Measurements from ENCODE around the gene PYHIN1.
"Not testable (repeated sequence)": the region's sequence is repeated elsewhere in the genome, so short reads cannot be mapped to it uniquely, and the experiment has no call there.

Gene PYHIN1

DNA sequence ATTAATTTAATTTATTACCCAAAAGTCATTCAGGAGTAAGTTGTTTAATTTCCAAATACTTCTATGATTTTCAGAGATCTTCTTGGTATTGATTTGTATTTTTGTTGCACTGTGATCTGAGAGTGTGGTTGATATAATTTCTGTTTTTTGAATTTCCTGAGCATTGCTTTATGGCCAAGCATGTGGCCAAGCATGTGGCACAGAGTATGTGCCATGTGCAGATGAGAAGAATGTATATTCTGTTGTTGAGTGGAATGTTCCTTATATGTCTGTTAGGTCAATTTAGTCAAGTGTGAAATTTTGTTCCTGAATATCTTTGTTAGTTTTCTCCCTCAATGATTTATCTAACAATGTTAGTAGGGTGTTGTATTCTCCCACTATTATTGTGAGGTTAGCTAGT, 53.0 kb downstream of the PYHIN1 start:
- no peak for DNase-seq

GRCh38 chr1:158989424-158989823, 58.1 kb downstream of the PYHIN1 start:
- no peak for DNase-seq

GRCh38 chr1:158992787-158993312, 61.5 kb downstream of the PYHIN1 start:
- DNase-seq = no peak

DNA sequence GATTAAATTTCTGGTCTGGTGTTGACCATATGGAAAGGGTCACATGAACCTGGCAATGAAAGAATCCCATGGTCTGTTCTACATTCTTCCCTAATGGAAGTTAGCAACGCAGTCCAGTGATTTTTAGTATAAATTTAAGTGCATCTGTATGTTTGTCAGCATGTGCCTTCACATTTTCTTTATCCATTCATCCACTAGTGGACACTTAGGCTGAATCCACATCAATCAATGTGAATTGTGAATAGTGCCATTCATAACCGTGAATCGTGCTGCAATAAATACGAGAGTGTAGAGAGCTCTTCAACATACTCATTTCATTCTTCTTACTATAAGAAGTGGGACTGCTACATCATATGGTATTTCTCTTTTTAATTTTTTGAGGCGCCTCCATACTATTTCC, 65.6 kb downstream of the PYHIN1 start:
- no peak for DNase-seq

- DNase-seq = no peak
Observed at GRCh38 chr1:158998037-158998780, 66.9 kb downstream of the PYHIN1 start.

DNA sequence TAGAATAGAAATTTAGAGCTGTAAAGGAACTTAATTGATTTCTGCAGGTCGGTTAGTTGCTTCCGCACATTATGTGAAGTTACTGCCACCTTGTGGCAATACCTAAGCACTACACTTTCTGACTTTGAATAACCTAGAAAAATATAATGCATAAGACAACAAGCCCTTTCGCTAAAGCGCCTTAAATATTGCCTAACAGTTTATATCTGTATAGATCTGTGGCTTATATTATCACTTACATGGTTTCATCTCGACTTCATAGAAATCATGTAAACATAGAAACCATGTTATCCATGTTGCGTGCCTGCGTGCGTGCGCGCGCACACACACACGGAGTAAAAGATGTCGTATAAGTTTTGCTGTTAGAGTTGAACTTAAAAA, 67.4 kb downstream of the PYHIN1 start:
- DNase-seq = peak in 1 of 2 donors; percentile 38

DNA sequence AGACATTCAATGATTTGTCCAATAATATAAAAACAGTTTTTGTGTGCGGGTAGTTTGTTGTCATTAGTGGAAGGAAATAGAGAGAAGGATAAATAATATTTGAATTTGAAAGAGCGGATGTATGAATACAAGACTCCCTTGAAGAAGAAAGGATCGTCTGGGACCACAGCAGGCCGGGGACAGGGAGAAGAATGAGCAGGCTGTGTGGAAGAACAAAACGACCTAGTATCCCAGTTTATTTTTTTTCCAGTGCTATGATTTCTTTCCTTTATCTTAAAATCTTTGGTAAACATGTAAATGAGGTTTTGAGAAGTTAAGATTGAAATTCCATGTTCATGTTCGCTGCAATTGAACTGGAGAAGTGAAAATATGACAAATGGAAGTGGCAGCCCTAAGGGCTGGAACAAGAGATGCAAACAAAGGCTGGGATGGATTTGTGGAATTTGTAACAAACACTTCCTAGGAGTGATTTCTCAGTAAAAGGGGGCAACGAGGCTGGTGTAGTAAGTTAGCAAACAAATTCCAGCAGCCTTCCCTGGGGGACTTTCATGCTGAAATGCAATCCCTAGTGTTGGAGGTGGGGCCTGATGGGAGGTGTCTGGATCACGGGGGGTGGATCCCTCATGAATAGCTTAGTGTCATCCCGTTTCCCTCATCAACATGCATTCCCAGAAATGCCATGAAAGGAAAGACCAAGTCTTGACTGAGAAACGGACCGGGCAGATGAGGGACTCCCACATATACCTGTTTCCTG, 68.1 kb downstream of the PYHIN1 start:
- no peak for DNase-seq

DNA sequence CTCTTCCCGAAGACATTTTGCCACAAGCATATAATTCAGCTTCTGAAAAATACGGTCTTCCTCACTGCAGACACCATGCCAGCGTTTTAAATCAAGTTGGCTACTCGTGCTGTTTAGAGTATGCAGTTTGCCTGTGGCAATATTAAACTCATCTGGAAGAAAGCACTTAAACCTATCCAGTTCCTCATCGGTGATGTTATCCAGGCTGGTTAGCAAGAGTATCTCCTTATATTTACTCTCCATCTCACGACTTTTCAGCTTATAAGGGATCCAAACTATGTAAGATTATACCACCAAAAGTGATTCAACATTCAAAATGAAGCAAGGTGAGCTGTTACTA, 68.7 kb downstream of the PYHIN1 start:
- no peak for DNase-seq

DNA sequence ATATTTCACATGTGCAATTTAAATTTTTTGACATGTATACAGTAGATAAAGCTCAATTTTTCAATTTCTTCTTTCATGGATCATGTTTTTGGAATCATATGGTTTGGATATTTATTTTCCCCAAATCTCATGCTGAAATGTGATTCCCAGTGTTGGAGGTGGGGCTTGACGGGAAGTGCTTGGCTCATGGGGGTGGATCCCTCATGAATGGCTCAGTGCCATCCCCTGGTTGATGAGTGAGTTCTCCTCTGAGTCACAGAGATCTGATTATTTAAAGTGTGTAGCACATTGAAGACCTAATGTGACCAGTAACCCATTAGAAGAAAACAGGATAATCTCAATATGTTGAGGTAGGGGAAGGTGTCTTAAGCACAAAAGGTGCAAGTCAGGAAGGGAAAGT, 69.3 kb downstream of the PYHIN1 start:
- peak in 1 of 2 donors; percentile 6 for DNase-seq

- DNase-seq = no peak
Observed at GRCh38 chr1:159005161-159005560, 73.8 kb downstream of the PYHIN1 start.

DNA sequence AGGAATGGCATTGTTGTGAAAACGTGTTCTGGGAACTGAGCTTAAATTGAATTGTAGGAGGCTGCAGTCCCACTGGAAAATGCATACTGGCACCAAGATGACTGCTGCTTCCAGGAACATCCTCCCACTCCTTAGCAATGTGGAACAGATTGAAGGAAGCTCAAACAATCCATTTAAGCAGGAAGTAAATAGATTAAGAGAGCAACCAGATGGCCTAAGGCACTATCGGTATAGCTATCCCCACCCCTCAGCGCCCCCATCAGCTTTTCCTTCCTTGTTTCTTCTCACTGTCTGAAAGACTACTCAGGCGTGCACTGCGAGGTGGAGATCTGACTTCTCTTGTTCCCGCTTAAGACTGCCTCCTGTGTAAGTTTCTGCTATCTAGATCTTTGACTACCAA, 74.3 kb downstream of the PYHIN1 start:
- DNase-seq = peak in 1 of 2 donors; percentile 32

DNA sequence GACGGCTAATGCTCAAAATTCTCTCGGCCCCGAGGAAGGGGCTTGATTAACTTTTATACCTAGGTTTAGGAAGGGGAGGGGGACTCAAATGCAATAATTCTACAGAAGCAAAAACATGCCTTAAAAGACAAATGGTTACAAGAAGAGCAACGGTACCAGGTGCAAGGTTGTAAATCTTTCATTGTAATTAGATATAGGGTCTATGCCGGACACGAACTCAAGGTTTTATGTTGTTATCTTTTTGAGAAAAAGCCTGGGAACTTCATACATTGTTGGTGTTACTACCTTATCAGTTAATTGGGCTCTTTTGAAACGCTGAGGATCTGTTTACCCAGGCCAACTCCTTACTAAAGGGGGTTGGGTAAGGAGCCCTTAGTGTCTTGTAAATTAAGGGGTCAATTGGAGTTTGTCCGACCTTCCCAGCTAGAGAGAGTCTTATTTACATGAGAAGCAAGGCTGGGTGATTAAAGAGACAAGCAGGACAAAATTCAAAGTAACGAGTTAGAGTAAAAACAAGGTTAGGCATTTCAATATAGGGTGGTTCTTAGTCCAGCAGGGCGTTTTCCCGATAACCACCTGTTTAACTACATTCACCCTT, 75.0 kb downstream of the PYHIN1 start:
- DNase-seq = not testable (repeated sequence)

DNA sequence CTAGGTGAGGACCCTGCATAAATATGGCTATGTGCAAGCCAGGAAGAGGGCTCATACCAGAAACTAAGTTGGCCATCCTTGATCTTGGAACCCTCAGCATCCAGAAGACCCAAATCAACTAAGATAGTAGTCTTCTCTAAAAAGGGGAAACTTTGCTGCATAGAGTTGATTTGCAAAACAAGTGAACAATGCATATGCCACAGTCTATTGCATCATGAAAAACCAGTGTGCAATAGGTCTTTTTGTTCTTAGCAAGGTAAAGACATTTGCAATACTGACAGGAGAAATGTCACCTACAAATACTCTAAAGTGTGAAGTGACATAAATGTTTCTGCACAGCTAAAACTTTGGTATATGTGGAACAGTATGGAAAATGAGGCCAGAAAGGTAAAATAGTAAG, 76.4 kb downstream of the PYHIN1 start:
- DNase-seq = no peak

- peak in 1 of 2 donors; percentile 47 for DNase-seq
Observed at GRCh38 chr1:159008744-159009188, 77.4 kb downstream of the PYHIN1 start.

DNA sequence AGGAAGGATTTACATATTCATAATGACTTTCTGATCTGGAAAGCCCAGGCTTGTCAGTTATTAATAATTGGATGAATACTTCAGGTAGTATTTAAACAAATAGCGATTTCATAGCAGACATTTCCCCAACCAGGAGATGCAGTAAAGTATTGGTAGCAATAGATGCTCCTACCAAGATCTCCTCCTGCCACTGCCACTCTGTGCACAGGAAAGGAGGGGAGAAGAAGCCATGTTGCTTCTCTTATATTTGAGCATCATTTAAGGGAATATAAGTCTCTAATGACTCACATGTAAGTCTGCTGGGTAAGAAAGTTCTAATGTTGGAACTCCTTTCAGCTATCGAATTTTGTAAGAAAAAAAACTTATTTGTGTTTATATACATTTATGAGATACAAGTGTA, 77.9 kb downstream of the PYHIN1 start:
- DNase-seq = no peak

- peak in 1 of 2 donors; percentile 95 for DNase-seq
Observed at GRCh38 chr1:159009704-159010361, 78.5 kb downstream of the PYHIN1 start, which contains the start of gene IFI16. Gene IFI16, plus strand, starts transcription at chr1:159009907. Its CDS starts 4,774 bp downstream, at chr1:159014681.

DNA sequence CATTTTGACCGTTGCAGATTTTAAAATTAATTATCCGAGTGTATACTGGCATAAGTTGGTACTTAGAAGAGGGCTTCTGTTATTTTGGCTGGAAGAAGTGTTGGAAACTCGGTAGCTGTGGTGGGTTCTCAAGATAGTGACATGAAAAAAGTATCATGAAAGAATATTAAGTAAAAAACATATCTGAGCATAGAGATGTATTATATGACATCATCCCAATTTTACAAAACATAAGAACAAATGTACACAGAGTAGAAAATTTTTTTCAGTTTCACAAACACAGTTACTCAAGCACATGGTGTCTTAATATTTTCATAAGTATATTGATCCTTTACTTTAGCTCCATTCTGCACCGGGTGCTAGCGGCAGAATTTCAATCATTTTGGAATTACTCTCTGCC, 79.0 kb downstream of the PYHIN1 start:
- no peak for DNase-seq

DNA sequence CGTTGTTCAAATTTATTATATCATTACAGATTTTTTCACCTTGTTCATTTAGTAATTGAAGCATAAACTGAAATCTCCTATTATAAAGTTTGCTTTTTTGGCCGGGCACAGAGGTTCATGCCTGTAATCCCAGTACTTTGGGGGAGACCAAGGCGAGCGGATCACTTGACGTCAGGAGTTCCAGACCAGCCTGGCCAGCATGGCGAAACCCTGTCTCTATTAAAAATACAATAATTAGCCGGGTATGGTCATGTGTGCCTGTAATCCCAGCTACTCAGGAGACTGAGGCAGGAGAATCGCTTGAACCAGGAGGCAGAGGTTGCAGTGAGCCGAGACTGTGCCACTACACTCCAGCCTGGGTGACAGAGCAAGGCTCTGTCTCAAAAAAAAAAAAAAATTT, 79.6 kb downstream of the PYHIN1 start:
- DNase-seq = not testable (repeated sequence)

DNA sequence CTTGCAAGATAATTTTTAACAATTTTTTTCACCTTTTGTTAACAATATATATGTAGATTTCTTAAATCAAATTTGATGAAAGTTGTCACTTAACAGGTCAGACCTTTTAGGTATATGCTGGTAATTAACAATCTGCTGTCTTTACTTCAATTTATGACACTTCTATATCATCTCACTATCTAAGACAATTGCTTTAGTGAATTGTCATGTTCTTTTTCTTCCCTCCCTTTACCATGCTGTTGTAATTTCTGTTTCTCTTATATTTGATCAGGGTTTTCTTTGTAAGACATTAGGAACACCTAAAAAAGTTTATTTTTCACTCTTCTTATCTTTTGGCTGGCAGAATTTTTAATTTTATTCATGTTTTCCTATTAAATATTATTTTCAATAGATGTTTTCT, 80.4 kb downstream of the PYHIN1 start:
- no peak for DNase-seq

DNA sequence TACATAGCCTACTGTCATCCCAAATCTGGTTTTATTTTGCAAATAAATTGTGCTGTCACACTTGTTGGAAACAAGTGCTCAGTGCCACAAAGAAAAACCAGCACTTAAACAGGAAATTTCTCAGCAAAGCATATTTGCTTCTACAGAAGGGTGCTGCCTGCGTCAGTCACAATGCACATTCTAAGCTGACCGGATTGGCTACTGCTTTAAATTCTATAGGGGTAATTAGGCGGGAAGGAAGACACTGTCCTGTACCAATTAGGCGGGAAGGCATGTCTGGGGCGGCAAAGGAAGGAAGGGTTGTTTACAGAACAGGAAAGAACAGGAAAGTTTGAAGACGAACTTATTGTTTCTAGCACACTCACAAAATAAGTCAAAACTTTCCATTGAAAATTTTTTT, 81.1 kb downstream of the PYHIN1 start:
- peak in 1 of 2 donors; percentile 11 for DNase-seq

DNA sequence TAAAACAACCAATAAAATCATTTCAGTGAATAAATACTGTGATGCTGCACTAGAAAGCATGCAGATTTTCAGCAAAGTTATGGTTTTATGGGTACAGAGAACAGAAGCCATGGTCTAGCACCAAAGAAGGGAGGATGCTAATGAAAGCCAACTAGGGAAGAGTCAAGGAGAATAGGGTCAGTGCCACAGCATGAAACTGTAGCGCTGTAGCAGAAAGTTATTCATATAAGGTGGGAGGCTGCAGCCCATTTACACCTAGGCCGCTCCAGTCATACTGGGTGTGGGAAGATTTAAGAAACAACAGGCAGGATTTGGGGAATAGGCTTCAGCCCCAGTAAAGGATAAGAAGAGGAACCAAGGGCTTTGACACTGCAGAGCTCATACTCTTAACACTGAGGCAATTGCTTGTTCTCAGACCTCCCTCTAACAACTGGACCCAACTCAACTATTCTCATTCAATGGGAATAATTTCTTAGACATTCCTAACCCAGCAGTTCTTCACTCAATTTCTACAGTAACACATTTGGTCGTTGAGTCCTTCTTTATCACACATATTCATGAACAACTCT, 82.7 kb downstream of the PYHIN1 start:
- DNase-seq = no peak

GRCh38 chr1:159014851-159015250, 83.5 kb downstream of the PYHIN1 start:
- no peak for DNase-seq

DNA sequence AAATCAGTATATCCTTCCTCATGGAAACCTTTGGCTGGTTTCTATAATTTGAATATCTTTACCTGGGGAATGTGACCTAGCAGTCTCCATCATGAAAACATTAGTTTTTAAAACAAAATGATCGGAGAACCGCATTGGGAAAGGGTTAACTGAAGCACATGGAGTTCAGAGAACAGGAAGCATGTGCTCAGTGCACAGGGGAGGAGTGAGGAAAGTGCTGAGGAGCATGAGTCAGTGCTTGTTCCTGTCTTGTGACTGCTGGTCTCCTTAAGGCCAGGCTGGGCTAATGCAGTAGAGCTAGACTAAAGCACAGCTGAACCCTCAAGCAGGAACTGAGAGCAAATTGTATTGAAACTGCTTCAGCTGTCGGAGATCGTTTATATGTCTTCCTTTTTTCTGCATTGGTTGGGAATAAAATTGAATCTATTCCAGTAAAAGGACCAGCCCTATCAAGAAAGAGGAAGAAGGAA, 84.1 kb downstream of the PYHIN1 start:
- DNase-seq = peak in 1 of 2 donors; percentile 95

All from bone marrow (tissue), 2 donors.